Breast epithelium (tissue), 3 donors: Measurements from ENCODE around the gene ADAMTSL3.

Experiments used
- POLR2A ChIP-seq: fragments of 450-650 bp; IDR thresholded peaks from one replicate; pipeline ENCODE4 v1.6.1; 2016; ENCODE audit warnings: antibody characterized with exemption, mild to moderate bottlenecking, moderate library complexity
- TF ChIP-seq, protein P1 (sequence below), 3 donors: fragments of 450-650 bp; IDR thresholded peaks; one replicate each; pipeline ENCODE4 v1.5.1; 2016 to 2017; ENCODE audit warnings: antibody characterized with exemption in 3 of 3, mild to moderate bottlenecking in 3 of 3, moderate library complexity in 3 of 3

DNA sequence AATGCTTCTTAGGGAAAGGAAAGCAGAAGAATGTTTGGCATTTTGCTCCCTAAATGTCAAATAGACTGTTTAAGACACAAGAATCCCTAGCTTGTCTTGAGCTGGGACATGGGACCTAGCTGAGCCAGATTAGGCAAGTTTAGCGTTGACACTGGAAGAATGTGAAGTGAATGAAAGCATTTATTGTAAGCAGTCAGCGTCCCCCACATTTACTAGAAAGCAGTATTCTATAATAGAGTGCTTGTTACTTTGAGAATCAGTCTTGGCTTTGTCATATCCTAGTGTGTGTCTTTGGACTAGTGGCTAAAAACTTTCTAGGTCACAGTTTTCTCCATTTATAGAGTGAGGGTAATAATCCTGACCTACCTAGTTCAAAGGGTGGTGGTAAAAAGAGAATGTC lies 161.6 kb downstream of the ADAMTSL3 start:
- no peak for TF ChIP-seq POLR2A
- TF ChIP-seq, protein P1, sequence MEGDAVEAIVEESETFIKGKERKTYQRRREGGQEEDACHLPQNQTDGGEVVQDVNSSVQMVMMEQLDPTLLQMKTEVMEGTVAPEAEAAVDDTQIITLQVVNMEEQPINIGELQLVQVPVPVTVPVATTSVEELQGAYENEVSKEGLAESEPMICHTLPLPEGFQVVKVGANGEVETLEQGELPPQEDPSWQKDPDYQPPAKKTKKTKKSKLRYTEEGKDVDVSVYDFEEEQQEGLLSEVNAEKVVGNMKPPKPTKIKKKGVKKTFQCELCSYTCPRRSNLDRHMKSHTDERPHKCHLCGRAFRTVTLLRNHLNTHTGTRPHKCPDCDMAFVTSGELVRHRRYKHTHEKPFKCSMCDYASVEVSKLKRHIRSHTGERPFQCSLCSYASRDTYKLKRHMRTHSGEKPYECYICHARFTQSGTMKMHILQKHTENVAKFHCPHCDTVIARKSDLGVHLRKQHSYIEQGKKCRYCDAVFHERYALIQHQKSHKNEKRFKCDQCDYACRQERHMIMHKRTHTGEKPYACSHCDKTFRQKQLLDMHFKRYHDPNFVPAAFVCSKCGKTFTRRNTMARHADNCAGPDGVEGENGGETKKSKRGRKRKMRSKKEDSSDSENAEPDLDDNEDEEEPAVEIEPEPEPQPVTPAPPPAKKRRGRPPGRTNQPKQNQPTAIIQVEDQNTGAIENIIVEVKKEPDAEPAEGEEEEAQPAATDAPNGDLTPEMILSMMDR (IDR thresholded peaks at IDR 0.05): no peak
